C4-2B (cell line): ENCODE results near the gene WWTR1.

Source experiments
- H3K27ac ChIP-seq: fragments of 450-650 bp; 2 replicates; pipeline ENCODE4 v1.5.1; 2017
- CTCF ChIP-seq: fragments of 450-650 bp; conservative IDR thresholded peaks from 2 replicates; pipeline ENCODE4 v1.5.1; 2017; ENCODE audit warnings: mild to moderate bottlenecking
- ZFX ChIP-seq: fragments of 450-650 bp; IDR thresholded peaks from 2 replicates; pipeline ENCODE4 v1.6.1; 2017

WWTR1 gene

GRCh38 chr3:149621218-149622005 lies 36.4 kb downstream of the WWTR1 start:
- no peak for TF ChIP-seq ZFX
- no peak for TF ChIP-seq CTCF
- H3K27ac ChIP-seq: no peak overlapping the region

DNA sequence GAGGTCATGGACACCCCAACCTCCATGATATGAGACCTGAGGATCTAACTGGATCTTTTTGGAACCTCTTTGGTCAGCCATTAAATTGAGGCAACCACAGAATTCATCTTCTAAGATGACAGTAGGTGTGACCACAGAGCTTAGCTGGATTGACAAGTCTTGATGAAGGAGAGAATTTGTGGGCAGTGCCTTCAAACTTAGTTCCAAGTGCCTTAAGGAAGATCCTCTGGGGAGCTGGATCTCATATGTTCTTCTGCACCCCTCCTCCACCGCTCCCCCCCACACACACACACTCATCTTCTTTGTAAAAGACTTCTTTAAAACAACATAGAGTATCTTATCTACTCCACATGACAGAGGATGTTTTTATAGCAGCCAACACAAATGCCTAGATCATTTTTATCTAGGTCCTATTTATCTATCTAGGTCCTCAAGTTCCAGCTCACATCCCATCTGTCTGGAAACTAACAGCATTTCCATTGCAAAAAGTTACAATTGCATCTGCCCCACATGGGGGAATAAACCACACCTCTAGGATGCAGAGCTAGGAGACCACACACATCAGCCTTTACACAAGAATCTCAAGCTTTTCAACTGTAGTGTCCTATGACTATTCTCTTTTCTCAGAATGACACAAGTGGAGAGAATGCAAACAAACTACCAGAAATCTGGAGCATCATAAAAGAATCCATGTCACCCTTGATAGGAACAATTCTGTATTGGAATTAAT lies 37.4 kb downstream of the WWTR1 start:
- TF ChIP-seq ZFX (no peak), CTCF (no peak)
- no peak overlapping the region for H3K27ac ChIP-seq

DNA sequence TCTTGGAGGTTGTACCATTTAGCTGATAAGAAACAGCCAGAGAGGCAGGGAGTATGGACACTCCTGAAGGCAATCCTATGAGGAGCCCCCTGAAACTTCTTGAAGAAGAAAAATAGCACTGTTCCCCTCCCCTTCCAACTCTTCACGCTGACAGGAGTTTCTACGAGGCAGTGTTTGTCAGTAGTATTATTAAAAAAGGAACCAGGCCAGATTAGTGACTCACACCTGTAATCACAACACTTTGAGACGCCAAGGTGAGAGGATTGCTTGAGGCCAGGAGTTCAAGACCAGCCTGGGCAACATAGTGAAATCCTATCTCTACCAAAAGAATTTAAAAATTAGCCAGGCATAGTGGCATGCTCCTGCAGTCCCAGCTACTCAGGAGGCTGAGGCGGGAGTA lies 38.7 kb downstream of the WWTR1 start:
- no peak for TF ChIP-seq ZFX
- no peak for TF ChIP-seq CTCF
- no peak overlapping the region for H3K27ac ChIP-seq

DNA sequence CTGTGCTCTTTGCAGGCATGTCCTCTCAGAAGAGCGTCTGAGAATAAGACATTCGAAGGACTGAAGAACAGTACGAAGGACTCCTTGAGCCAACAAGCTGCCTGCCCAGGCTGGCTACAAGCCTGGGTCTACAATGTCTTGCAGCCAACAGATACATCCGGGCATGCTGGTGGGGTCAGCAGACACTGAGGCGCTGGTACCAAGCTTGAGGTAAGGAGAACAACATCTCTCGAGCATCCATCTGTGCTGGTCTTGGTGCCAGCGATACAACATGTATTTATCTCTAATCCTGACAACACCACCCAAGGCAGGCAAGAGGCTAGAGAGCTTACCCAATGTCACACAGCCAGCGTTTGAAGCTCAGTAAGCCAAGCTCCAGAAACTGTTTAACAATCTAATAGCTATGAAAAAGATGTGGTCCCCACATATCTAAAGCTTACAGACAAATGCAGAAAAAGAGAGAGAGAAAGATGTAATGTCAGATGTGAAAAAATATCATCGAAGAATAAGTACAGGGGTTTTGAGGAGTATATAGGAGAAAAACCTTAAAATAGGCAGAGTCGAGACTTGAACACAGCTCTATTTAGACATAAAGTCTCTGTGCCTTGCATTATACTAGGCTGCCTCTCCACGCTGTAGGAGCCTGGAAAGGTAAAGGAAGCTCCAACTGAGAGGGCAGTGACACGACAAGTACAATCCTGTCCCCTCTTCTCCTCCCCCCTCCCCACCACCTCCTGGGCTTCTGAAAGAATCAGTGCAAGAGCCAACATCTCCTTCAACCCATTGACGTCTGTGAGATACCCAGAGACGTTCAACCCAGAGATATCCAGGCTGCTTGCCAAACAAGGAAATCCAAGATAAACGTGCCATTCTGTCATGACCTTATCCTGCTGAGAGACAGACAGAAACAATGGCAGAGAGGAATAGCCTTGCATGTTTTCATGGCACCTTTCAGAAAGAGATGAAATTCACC lies 39.4 kb downstream of the WWTR1 start:
- no peak overlapping the region for H3K27ac ChIP-seq
- TF ChIP-seq CTCF (no peak), ZFX (no peak)

DNA sequence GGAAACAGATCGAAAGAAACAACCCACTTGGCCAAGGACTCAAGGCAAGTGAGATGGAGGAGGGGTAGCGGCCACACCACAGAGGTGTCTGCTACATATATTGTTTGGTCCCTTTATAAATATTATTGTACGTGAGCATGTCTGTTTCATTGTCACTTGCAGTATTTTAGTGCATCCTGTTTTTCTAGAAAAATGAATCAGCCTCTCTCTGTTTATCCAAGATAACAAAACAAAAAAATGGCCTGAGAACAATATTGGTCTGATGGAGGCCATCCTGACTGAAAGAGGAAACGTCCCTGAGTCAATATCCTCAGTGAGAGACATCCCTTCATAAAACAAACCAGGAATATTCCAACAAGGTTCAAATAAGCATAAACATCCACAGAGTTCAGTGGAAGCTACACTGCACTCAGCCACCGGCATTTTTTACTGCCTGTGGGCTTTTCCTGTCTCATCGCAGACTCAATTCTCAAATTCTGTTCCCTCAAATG lies 42.0 kb downstream of the WWTR1 start:
- no peak overlapping the region for H3K27ac ChIP-seq
- TF ChIP-seq ZFX (no peak), CTCF (no peak)

GRCh38 chr3:149613988-149614387 lies 43.8 kb downstream of the WWTR1 start:
- H3K27ac ChIP-seq: no peak overlapping the region
- no peak for TF ChIP-seq ZFX
- no peak for TF ChIP-seq CTCF
